ENCODE data around the gene NIFK.

Gene NIFK

DNA sequence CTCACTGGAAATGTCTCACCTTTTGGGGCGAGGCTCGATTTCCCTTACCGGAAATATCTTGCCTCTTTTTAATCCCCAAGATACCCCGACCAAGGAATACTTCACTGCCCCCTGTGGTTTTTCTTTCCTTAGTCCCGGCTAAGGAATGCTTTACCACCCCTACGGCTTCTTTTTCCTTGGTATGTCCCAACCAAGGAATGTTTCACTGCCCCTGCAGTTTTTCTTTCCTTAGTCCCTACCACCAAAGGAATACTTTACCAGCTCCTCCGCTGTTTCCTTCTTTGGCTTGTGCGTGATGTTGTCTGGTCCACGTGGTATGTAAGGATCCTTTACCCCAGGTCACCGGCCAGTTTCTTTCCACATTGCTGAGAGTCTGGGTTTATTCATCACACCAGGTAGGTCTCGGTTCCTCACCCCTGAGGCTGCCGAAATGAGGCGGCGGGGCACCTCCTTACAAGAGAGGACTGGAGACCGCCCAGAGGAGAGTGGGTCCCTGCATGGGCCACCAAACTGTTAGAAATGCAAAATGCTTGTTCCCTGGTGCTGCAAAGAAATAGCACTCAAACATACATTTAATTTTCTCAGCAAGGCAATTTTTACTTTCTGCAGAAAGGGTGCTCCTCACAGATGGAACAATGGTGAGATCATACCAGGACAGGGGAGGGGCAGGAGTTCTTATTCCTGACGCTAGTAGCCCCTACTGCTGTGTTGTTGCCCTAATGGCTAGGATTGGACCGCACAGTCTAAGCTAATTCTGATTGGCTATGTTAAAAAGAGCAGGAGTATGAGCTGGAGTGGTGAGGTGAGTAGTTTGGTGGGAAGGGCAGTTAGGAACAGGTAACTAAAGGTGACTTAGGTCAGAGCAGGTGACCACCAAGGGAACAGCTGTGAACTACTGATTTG is 54.0 kb downstream of the NIFK start:
- H3K4me3 ChIP-seq (ENCODE audit: control insufficient read depth, low read depth, low read length), result no peak overlapping the region
- TF ChIP-seq, protein P1, sequence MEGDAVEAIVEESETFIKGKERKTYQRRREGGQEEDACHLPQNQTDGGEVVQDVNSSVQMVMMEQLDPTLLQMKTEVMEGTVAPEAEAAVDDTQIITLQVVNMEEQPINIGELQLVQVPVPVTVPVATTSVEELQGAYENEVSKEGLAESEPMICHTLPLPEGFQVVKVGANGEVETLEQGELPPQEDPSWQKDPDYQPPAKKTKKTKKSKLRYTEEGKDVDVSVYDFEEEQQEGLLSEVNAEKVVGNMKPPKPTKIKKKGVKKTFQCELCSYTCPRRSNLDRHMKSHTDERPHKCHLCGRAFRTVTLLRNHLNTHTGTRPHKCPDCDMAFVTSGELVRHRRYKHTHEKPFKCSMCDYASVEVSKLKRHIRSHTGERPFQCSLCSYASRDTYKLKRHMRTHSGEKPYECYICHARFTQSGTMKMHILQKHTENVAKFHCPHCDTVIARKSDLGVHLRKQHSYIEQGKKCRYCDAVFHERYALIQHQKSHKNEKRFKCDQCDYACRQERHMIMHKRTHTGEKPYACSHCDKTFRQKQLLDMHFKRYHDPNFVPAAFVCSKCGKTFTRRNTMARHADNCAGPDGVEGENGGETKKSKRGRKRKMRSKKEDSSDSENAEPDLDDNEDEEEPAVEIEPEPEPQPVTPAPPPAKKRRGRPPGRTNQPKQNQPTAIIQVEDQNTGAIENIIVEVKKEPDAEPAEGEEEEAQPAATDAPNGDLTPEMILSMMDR (IDR thresholded peaks at IDR 0.05; ENCODE audit: control insufficient read depth, insufficient read depth, low read depth, low read length, missing control alignments), result no peak
- DNase-seq (ENCODE audit: low read depth), result no peak

DNA sequence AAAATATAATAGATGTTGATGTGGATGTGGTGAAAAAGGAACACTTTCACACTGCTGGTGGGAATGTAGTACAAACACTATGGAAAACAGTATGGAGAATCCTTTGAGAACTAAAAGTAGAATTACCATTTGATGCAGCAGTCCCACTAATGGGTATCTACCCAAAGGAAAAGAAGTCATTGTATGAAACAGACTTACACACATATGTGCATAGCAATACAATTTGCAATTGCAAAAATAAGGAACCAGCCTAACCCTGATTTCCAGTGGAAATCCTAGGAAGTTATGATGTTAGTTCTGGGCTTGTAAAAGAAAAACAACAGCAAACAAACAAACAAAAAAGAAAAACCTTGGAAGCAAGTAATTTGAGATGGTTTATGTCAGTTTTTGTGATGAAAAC is 58.8 kb downstream of the NIFK start:
- no peak overlapping the region for H3K4me3 ChIP-seq (ENCODE audit: control insufficient read depth, low read depth, low read length)
- no peak for DNase-seq (ENCODE audit: low read depth)
- TF ChIP-seq, protein P1 (IDR thresholded peaks at IDR 0.05; ENCODE audit: control insufficient read depth, insufficient read depth, low read depth, low read length, missing control alignments), result no peak
